Measurements from ENCODE around the gene FNDC8.

- TF ChIP-seq CTCF (IDR thresholded peaks at IDR 0.05; ENCODE audit: control extremely low read depth in 1 of 3, insufficient read depth in 1 of 3, low read depth in 1 of 3, low read length in 3 of 3), result no peak
- TF ChIP-seq RNF2 (IDR thresholded peaks at IDR 0.05; ENCODE audit: borderline replicate concordance, low read depth, low read length, missing control alignments, poor library complexity, severe bottlenecking), result no peak
- no peak for TF ChIP-seq POLR2A (IDR thresholded peaks at IDR 0.05; ENCODE audit: control extremely low read depth in 1 of 2, low read depth in 2 of 2, low read length in 2 of 2)
Observed at GRCh38 chr17:35169835-35170363, 48.5 kb downstream of the FNDC8 start.
